Trophoblast cell (in vitro differentiated cells and primary cell): Measurements from ENCODE around the gene WDR38.
A peak's percentile ranks its signal among the peaks of the same experiment; 100 is the strongest.

Experiments used
- DNase-seq, 2 donors: peaks; one replicate each; pipeline ENCODE4 v3.0.0-alpha.2; 2016
- H2AFZ ChIP-seq: 2 replicates; pipeline ENCODE4 v1.6.1; 2013; ENCODE audit warnings: low read length, moderate library complexity, mild to moderate bottlenecking; ENCODE audit not compliant: insufficient read depth, poor library complexity
- H2AK5ac ChIP-seq: 2 replicates; pipeline ENCODE4 v1.6.1; 2013; ENCODE audit warnings: mild to moderate bottlenecking, low read length
- H2BK120ac ChIP-seq: 2 replicates; pipeline ENCODE4 v1.6.1; 2013; ENCODE audit warnings: low read length, mild to moderate bottlenecking, moderate library complexity; ENCODE audit not compliant: insufficient read depth, poor library complexity
- H2BK12ac ChIP-seq: 2 replicates; pipeline ENCODE4 v1.6.1; 2013; ENCODE audit warnings: mild to moderate bottlenecking, low read length, moderate library complexity
- H2BK5ac ChIP-seq: 2 replicates; pipeline ENCODE4 v1.6.1; 2013; ENCODE audit warnings: low read length, low read depth, moderate library complexity, mild to moderate bottlenecking; ENCODE audit not compliant: poor library complexity
- H3K14ac ChIP-seq: 2 replicates; pipeline ENCODE4 v1.6.1; 2013; ENCODE audit warnings: mild to moderate bottlenecking, low read length
- H3K18ac ChIP-seq: 2 replicates; pipeline ENCODE4 v1.6.1; 2013; ENCODE audit warnings: mild to moderate bottlenecking, low read length
- H3K23ac ChIP-seq: 2 replicates; pipeline ENCODE4 v1.6.1; 2013; ENCODE audit warnings: low read length
- H3K27ac ChIP-seq: 2 replicates; pipeline ENCODE4 v1.5.1; 2013; ENCODE audit warnings: low read depth, mild to moderate bottlenecking, inconsistent platforms, low read length, moderate library complexity
- H3K27me3 ChIP-seq: 2 replicates; pipeline ENCODE4 v1.6.1; 2013; ENCODE audit warnings: inconsistent platforms, mild to moderate bottlenecking, low read length, moderate library complexity; ENCODE audit not compliant: insufficient read depth
- H3K36me3 ChIP-seq, 2 experiments: 1 replicate in 1 of 2; 2 replicates in 1 of 2; pipeline ENCODE4 v1.6.1; 2013; ENCODE audit warnings: low read length in 2 of 2, mild to moderate bottlenecking in 2 of 2, moderate library complexity in 1 of 2; ENCODE audit not compliant: insufficient read depth in 2 of 2, control insufficient read depth in 1 of 2
- H3K4ac ChIP-seq: 2 replicates; pipeline ENCODE4 v1.6.1; 2013; ENCODE audit warnings: low read depth, mild to moderate bottlenecking, low read length, moderate library complexity
- H3K4me1 ChIP-seq, 2 experiments: 1 replicate in 1 of 2; 2 replicates in 1 of 2; pipeline ENCODE4 v1.6.1; 2013; ENCODE audit warnings: low read length in 2 of 2, mild to moderate bottlenecking in 2 of 2, moderate library complexity in 1 of 2; ENCODE audit not compliant: insufficient read depth in 2 of 2, control insufficient read depth in 1 of 2
- H3K4me2 ChIP-seq: 2 replicates; pipeline ENCODE4 v1.6.1; 2013; ENCODE audit warnings: inconsistent platforms, mild to moderate bottlenecking, low read length, moderate library complexity
- H3K4me3 ChIP-seq: 2 replicates; pipeline ENCODE4 v1.5.1; 2013; ENCODE audit warnings: mild to moderate bottlenecking, low read depth, low read length, inconsistent platforms
- H3K79me1 ChIP-seq: one replicate; pipeline ENCODE4 v1.6.1; 2013; ENCODE audit warnings: low read length
- H3K79me2 ChIP-seq: 2 replicates; pipeline ENCODE4 v1.6.1; 2013; ENCODE audit warnings: low read length, mild to moderate bottlenecking; ENCODE audit not compliant: control insufficient read depth, insufficient read depth, poor library complexity
- H3K9ac ChIP-seq: 2 replicates; pipeline ENCODE4 v1.6.1; 2013; ENCODE audit warnings: mild to moderate bottlenecking, low read length
- H3K9me3 ChIP-seq: 2 replicates; pipeline ENCODE4 v1.6.1; 2013; ENCODE audit warnings: low read depth, mild to moderate bottlenecking, control low read depth, inconsistent platforms, low read length; ENCODE audit not compliant: insufficient read depth
- H4K12ac ChIP-seq: 2 replicates; pipeline ENCODE4 v1.6.1; 2013; ENCODE audit warnings: low read depth, mild to moderate bottlenecking, low read length, moderate library complexity
- H4K8ac ChIP-seq: 2 replicates; pipeline ENCODE4 v1.6.1; 2013; ENCODE audit warnings: low read depth, mild to moderate bottlenecking, low read length, moderate library complexity
- H4K91ac ChIP-seq: one replicate; pipeline ENCODE4 v1.6.1; 2013; ENCODE audit warnings: low read depth, mild to moderate bottlenecking, low read length, moderate library complexity
- WGBS: extraction: QIAGEN DNeasy Blood & Tissue Kit; methylation state at CpG from one replicate; pipeline ENCODE4 v1.1.7; 2013; ENCODE audit warnings: missing lambda C conversion rate; ENCODE audit not compliant: insufficient read length, insufficient coverage; ENCODE audit errors: extremely low coverage; 5-methylcytosine and 5-hydroxymethylcytosine counted together

The WDR38 gene

DNA sequence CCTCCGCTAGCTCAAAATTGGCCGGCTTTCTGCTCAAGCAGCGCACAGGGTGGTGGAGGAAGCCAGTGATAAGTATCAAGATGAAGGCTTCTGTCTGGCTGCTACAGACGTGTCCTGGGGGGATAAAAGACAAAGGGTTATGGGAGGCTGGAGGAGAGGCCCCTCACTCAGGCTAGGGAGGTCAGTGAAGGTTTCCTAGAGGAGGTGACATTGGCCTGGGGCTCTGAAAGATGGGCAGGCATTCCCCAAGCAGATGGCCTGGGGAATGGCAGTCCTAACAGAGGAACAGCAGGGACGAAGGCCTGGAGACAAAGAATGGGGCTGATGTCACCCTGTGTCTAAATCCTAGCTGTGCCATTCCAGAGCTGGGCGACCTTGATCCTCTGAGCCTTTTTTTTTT is 44.0 kb upstream of the WDR38 start:
- H3K27me3 ChIP-seq, result no peaks in the 10 kb centered on the region
- H3K14ac ChIP-seq, result peak overlapping the region; percentile 75
- H3K36me3 ChIP-seq, result peaks cover 17 to 24% of the 10 kb centered on the region in 2 experiments
- H4K91ac ChIP-seq, result peak overlapping the region; percentile 92
- no peak overlapping the region for H3K9ac ChIP-seq
- peak overlapping the region; percentile 3 for H2AK5ac ChIP-seq
- H3K4ac ChIP-seq, result peak overlapping the region; percentile 37
- H3K4me3 ChIP-seq, result no peak overlapping the region
- H2BK120ac ChIP-seq, result peak overlapping the region; percentile 79
- peaks cover 41 to 54% of the 10 kb centered on the region in 2 experiments for H3K4me1 ChIP-seq
- peak overlapping the region; percentile 84 for H2BK5ac ChIP-seq
- peaks cover 59% of the 10 kb centered on the region for H3K79me1 ChIP-seq
- no CpG with 5 or more reads among the region's 6 CpGs for WGBS
- no peak overlapping the region for H3K23ac ChIP-seq
- peaks cover 23% of the 10 kb centered on the region for H3K79me2 ChIP-seq
- peaks cover 4% of the 10 kb centered on the region for H3K9me3 ChIP-seq
- no peak for DNase-seq
- H3K27ac ChIP-seq, result peak overlapping the region; percentile 96
- H4K8ac ChIP-seq, result no peak overlapping the region
- no peak overlapping the region for H2AFZ ChIP-seq
- H4K12ac ChIP-seq, result no peak overlapping the region
- H3K18ac ChIP-seq, result no peak overlapping the region
- H3K4me2 ChIP-seq, result no peak overlapping the region
- H2BK12ac ChIP-seq, result no peak overlapping the region

DNA sequence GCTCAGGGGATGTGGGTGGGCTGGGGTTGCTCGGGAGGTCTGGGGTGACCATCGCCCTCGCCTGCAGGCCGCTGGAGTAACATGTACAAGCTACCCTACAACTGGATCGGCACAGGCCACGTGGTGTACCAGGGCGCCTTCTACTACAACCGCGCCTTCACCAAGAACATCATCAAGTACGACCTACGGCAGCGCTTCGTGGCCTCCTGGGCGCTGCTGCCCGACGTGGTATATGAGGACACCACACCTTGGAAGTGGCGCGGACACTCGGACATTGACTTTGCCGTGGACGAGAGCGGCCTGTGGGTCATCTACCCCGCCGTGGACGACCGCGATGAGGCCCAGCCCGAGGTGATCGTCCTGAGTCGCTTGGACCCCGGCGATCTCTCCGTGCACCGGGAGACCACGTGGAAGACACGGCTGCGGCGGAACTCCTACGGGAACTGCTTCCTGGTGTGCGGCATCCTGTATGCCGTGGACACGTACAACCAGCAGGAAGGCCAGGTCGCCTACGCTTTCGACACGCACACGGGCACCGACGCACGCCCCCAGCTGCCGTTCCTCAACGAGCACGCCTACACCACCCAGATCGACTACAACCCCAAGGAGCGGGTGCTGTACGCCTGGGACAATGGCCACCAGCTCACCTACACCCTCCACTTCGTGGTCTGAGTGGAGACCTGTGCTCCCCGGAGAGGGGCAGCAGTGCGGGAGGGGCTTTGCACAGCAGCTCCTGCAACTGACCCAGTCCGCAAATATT is 43.3 kb upstream of the WDR38 start:
- Histone ChIP-seq H3K27ac (peak overlapping the region; percentile 96), H3K4me3 (no peak overlapping the region), H3K4me2 (no peak overlapping the region), H3K4ac (peak overlapping the region; percentile 37), H4K8ac (peak overlapping the region; percentile 78), H2BK12ac (peak overlapping the region; percentile 93), H3K4me1 (peaks cover 41 to 55% of the 10 kb centered on the region in 2 experiments), H3K36me3 (peaks cover 15 to 21% of the 10 kb centered on the region in 2 experiments), H2AK5ac (peak overlapping the region; percentile 95), H4K12ac (peak overlapping the region; percentile 44), H3K18ac (peak overlapping the region; percentile 71), H3K9me3 (peaks cover 4% of the 10 kb centered on the region), H2BK120ac (peak overlapping the region; percentile 79), H3K79me1 (peaks cover 61% of the 10 kb centered on the region), H2AFZ (peak overlapping the region; percentile 9), H3K9ac (peak overlapping the region; percentile 20), H4K91ac (peak overlapping the region; percentile 92), H3K27me3 (no peaks in the 10 kb centered on the region), H3K14ac (peak overlapping the region; percentile 75), H3K23ac (no peak overlapping the region), H3K79me2 (peaks cover 23% of the 10 kb centered on the region), H2BK5ac (peak overlapping the region; percentile 84)
- WGBS, result no CpG with 5 or more reads among the region's 60 CpGs
- DNase-seq, result no peak

DNA sequence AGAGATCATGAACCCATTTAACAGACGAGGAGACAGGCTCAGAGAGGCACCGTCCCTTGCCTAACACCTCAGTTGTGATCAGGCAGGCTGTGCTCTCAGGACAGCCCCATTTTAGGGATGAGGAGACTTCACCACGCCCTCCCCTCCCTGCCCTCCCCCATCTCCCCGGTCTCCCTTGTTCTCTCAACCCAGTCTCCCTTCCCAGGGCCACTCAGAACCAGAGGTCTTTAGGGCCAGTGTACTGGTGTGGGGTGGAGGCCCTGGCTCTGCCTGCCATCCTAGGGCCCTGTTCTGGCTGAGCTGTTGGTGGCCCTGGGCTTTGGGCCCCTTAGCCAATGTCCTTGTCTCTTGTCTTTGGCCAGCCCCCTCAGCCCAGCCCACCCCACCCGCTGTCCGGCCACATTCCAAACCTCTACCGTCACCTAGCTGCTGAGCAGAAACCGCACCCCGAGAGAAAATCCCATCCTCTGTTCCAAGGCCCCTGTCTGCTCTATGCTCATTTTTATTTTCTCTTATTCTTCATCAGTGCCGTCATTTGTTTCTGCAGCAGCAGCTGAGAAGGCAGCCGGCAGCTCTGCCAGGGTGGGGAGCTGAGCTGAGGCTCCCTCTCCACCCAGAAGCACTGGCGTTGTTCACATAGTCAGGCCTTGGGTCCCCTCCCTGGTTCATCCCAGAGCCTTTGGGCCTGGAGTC is 42.5 kb upstream of the WDR38 start:
- peak overlapping the region; percentile 42 for H2AFZ ChIP-seq
- peak overlapping the region; percentile 95 for H3K18ac ChIP-seq
- H3K4me2 ChIP-seq, result peak overlapping the region; percentile 44
- peaks cover 4% of the 10 kb centered on the region for H3K9me3 ChIP-seq
- H3K4me1 ChIP-seq, result peaks cover 41 to 55% of the 10 kb centered on the region in 2 experiments
- H3K36me3 ChIP-seq, result peaks cover 15 to 18% of the 10 kb centered on the region in 2 experiments
- peak overlapping the region; percentile 97 for H3K14ac ChIP-seq
- DNase-seq, result peak; percentile 24 to 35
- peaks cover 61% of the 10 kb centered on the region for H3K79me1 ChIP-seq
- peak overlapping the region; percentile 99 for H2BK120ac ChIP-seq
- peak overlapping the region; percentile 98 for H3K4ac ChIP-seq
- H3K79me2 ChIP-seq, result peaks cover 23% of the 10 kb centered on the region
- peak overlapping the region; percentile 100 for H4K91ac ChIP-seq
- peak overlapping the region; percentile 94 for H4K8ac ChIP-seq
- WGBS, result no CpG with 5 or more reads among the region's 12 CpGs
- peak overlapping the region; percentile 98 for H2BK5ac ChIP-seq
- H3K9ac ChIP-seq, result peak overlapping the region; percentile 84
- H2BK12ac ChIP-seq, result peak overlapping the region; percentile 96
- H3K4me3 ChIP-seq, result no peak overlapping the region
- peak overlapping the region; percentile 98 for H3K27ac ChIP-seq
- H3K27me3 ChIP-seq, result no peaks in the 10 kb centered on the region
- H4K12ac ChIP-seq, result peak overlapping the region; percentile 61
- peak overlapping the region; percentile 95 for H2AK5ac ChIP-seq
- H3K23ac ChIP-seq, result no peak overlapping the region

DNA sequence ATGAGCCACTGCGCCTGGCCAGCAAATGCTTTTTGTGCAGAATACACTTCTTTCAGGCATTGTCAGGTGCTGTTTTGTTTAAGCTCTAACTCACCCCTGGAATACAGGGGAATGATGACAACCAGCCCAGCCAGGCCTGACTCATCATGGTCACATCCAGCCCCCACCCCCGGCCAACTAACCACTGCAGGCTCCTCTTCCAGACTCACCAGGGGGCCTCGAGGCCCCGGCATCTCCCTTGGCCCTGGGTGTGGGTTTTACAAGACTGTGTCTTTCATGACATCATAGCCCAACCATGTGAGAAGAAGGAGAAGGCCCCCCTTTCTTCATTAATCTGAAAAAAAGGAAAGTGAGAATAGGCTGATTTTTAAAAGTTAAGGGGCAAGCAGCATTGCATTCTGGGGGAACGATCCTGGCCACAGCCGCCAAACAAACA is 40.8 kb upstream of the WDR38 start:
- H3K4me1 ChIP-seq, result peaks cover 48 to 62% of the 10 kb centered on the region in 2 experiments
- H3K27me3 ChIP-seq, result no peaks in the 10 kb centered on the region
- H3K9ac ChIP-seq, result no peak overlapping the region
- peak overlapping the region; percentile 98 for H3K27ac ChIP-seq
- H4K8ac ChIP-seq, result peak overlapping the region; percentile 23
- H3K9me3 ChIP-seq, result peaks cover 8% of the 10 kb centered on the region
- DNase-seq, result peak in 1 of 2 donors; percentile 20
- no peak overlapping the region for H2AK5ac ChIP-seq
- H3K23ac ChIP-seq, result no peak overlapping the region
- no peak overlapping the region for H3K18ac ChIP-seq
- H2BK120ac ChIP-seq, result peak overlapping the region; percentile 81
- no peak overlapping the region for H4K12ac ChIP-seq
- H2BK12ac ChIP-seq, result peak overlapping the region; percentile 67
- H3K36me3 ChIP-seq, result peaks cover 15 to 18% of the 10 kb centered on the region in 2 experiments
- peaks cover 23% of the 10 kb centered on the region for H3K79me2 ChIP-seq
- H3K4ac ChIP-seq, result no peak overlapping the region
- peak overlapping the region; percentile 64 for H2BK5ac ChIP-seq
- no CpG with 5 or more reads among the region's 6 CpGs for WGBS
- H3K14ac ChIP-seq, result no peak overlapping the region
- H3K4me2 ChIP-seq, result no peak overlapping the region
- H3K79me1 ChIP-seq, result peaks cover 67% of the 10 kb centered on the region
- H4K91ac ChIP-seq, result peak overlapping the region; percentile 97
- no peak overlapping the region for H3K4me3 ChIP-seq
- H2AFZ ChIP-seq, result no peak overlapping the region
